Body of pancreas (tissue), 4 donors: ENCODE data around the gene ELK4.

Experiments used
- CTCF ChIP-seq, 7 experiments: fragments of 450-650 bp in 4 of 7; fragments of 200-600 bp in 3 of 7; sonication (generic) in 3 of 7; IDR thresholded peaks; one replicate each; pipeline ENCODE4 v1.5.1; 2016 to 2019; ENCODE audit warnings: antibody characterized with exemption in 7 of 7
- POLR2A ChIP-seq, 3 donors: fragments of 450-650 bp; IDR thresholded peaks; one replicate each; pipeline ENCODE4 v1.6.1; 2016; ENCODE audit warnings: antibody characterized with exemption in 3 of 3, mild to moderate bottlenecking in 2 of 3

GRCh38 chr1:205630241-205630640 lies 1.6 kb downstream of the ELK4 start:
- TF ChIP-seq CTCF (IDR thresholded peaks at IDR 0.05) (no peak), POLR2A (IDR thresholded peaks at IDR 0.05) (no peak)
